A673 (cell line): Measurements from ENCODE around the gene TOM1L2.

Experiments
- EZH2 ChIP-seq: fragments of 200-600 bp; sonication (generic); IDR thresholded peaks from 2 replicates; pipeline ENCODE4 v1.6.1; 2017; ENCODE audit warnings: borderline replicate concordance, low read depth, mild to moderate bottlenecking, mixed read lengths, antibody characterized with exemption, low read length; ENCODE audit not compliant: poor library complexity, severe bottlenecking
- TF ChIP-seq, protein P1 (sequence below): fragments of 300-800, 200-600 bp; sonication (generic); conservative IDR thresholded peaks from 2 replicates; pipeline ENCODE4 v1.5.1; 2017; ENCODE audit warnings: low read depth, mild to moderate bottlenecking, antibody characterized with exemption, low read length, moderate library complexity, mixed read lengths

DNA sequence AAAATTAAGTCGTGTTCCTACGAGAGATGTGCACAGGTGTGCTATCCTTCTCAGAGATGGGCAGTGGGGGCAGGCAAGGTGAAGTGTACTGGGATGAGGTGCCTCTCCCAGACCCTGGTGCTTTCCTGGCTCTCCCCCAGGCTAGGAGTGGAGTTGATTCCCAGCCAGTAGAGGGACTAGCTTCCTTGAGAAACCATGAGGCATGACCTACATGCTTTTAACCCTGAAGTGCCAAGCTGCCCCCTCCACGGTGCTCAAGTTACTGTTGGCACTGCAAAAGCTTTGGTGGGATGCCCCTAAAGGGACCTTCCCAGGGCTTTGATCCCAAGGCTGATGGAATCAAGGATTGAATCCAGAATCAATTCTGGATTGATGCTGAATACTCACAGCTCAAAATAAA, 88.4 kb downstream of the TOM1L2 start:
- TF ChIP-seq, protein P1, sequence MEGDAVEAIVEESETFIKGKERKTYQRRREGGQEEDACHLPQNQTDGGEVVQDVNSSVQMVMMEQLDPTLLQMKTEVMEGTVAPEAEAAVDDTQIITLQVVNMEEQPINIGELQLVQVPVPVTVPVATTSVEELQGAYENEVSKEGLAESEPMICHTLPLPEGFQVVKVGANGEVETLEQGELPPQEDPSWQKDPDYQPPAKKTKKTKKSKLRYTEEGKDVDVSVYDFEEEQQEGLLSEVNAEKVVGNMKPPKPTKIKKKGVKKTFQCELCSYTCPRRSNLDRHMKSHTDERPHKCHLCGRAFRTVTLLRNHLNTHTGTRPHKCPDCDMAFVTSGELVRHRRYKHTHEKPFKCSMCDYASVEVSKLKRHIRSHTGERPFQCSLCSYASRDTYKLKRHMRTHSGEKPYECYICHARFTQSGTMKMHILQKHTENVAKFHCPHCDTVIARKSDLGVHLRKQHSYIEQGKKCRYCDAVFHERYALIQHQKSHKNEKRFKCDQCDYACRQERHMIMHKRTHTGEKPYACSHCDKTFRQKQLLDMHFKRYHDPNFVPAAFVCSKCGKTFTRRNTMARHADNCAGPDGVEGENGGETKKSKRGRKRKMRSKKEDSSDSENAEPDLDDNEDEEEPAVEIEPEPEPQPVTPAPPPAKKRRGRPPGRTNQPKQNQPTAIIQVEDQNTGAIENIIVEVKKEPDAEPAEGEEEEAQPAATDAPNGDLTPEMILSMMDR: no peak
- TF ChIP-seq EZH2: no peak
